ENCODE results near the gene YOD1.

GRCh38 chr1:207052911-207053769 lies 2.1 kb upstream of the YOD1 start, which contains the start of gene PFKFB2:
- TF ChIP-seq CTCF (IDR thresholded peaks at IDR 0.05; ENCODE audit: low read depth, low read length, poor library complexity, severe bottlenecking) (no peak), EZH2phosphoT487 (IDR thresholded peaks at IDR 0.05; ENCODE audit: borderline replicate concordance, low read length) (no peak)

Data from DOHH2 (cell line).